ENCODE data around the gene COQ10B.
"Not testable (repeated sequence)": the region's sequence is repeated elsewhere in the genome, so short reads cannot be mapped to it uniquely, and the experiment has no call there.

The COQ10B gene

DNA sequence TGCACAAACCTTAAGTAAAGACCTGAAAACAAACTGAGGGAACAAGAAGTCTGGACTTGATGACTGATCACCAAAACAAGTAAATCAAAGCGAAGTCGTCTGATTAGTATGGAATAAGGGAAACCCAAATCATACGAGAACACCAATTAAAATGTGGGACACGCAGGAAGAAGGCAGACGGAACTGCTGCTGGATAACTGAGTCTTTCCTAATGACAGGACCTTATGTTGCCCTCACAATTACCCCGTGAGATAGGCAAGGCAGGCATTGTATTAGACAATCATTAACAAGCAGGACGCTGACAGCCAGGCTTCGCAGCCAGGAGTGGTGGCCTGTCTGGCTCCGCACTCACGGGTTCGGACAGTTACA, 614 bp upstream of the COQ10B start:
- DNase-seq, result no peak

DNA sequence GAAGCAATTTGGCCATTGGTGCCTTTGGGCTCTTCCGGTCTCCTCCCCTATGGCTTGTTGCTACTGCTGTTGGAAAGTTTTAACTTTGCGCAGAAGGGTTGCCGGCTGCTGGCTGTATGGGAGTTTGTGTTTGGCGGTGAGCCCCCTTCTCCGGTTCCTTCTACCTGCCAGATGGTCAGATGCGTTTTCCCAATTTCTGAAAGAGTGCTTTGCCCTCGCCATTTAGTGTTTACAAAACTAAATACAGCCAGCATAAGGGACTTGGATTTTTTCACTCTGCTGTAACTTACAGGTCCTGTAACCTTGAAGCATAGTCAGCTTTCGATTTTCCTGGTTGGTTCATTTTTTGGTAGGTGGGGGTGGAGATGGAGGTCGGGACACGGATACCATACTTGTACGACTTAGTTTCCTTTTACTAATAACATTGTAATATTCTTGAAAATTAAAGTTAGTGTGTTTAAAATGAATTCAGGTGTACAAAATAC, 604 bp downstream of the COQ10B start:
- DNase-seq, result peak; percentile 70

DNA sequence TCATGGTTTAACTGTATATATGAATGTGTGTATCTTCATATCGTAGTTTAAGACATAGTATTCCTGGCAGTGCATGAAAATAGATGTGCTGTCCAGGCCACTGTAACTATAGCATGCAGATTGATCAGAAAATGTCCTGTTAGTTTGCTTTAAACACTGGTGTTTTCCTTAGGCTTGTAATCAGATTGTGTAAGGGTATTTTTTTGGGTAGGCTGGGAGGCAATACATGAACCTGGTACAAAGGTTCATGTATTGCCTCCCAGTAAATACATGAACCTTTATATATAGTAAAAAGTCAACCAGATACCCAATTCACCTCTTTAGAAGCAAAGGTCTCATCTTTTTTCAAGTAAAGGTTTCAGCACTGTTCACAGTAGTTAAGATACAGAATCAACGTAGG, 1.6 kb downstream of the COQ10B start:
- no peak for DNase-seq

DNA sequence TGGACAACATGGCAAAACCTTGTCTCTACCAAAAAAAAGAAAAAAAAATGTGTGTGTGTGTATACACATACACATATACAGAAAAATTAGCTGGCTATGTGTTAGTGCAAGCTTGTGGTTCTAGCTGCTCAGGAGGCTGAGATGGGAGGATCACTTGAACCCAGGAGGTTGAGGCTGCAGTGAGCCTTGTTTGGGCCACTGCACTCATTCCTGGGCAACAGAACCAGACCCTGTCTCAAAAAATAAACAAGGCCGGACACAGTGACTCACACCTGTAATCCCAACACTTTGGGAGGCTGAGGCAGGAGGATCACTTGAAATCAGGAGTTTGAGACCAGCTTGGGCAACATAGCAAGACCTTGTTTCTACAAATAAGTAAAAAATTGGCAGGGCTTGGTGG, 2.1 kb downstream of the COQ10B start:
- no peak for DNase-seq

DNA sequence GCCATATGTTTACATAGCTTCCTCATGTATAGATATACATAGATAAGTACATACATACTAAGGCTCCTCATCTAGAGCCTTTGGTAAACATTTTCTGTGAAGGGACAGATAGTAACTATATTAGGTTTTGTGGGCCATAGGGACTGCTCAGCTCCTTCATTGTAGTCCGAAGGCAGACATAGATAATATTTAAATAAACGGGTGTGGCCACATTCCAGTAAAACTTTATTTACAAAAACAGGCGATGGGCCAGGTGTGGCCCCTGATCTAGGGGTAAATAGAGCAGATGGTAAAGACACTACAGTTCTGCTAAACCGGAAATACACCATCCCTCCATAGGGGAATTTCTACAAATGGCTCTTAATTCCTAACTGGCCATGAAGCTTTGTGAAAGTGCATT, 7.3 kb downstream of the COQ10B start:
- DNase-seq, result no peak

DNA sequence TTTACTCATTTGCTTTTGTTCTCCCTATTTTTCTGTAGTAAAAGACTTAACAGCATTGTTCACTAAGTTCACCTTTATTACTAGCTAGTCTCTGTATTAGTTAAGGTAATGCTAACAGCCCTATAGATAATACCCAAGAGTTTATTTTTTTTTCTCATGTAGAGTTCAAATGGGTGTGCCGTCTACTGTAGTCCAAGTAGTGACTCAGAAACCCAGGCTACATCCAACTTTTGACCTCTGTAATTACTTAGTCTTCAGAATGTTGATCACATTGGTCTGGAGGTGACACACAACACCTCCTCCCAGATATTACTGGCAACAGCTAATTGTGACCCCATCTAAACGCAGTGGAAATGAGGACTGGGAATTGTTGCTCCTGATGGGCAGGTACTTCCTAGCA, 7.7 kb downstream of the COQ10B start:
- no peak for DNase-seq

DNA sequence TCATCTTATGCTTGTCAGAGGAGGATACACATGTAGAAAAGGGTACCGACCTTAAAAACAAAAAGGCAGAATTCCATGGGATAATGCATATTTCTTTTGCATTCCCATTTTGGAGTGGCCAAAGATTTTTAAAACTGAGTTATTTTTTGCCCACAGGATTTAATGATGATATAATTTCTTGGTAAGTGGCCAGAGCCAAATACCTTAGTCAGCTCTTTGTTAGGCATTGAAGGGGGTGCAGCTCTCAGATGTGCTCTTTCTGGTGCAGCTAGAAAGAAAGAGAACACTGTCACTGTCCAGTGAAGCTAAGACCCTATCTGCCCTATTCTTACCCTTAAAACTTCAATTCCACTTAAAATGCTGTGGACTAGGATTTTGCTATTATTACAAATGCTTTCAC, 10.8 kb downstream of the COQ10B start:
- no peak for DNase-seq

DNA sequence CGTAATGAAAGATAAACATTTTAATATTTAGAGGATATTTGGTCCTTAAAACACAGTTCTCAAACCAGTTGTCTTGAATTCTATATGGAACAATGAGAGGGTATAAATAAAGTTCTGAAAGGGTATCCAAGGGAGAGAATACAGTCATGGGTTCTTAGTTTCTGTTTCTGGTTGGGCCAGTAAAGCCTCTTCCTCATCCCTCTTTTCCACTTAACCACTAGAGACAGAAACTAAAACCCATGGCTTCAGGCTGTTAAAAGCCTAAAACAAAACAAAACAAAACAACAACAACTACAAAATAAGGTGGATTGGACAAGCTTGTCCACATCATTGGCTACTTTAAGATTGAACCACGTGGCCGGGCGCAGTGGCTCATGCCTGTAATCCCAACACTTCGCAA, 18.8 kb downstream of the COQ10B start:
- DNase-seq, result no peak

DNA sequence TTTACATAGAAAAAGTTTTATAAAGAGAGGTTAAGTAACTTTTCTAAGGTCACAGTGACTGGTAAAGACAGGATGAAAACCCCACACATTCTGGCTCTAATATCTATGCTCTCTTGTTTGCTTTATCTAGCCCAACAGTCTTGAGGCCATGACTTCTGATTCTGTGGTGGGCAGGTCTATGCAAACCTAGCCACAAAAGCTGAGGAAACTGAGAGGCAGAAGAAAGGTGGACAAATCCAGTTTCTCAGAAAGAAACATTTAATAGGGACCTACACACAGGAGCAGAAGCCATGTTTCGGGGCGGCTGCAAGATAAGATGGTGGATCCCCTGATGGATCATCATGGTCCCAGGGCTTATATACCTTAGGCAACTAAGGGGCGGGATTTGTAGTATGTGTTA, 24.4 kb downstream of the COQ10B start:
- no peak for DNase-seq

DNA sequence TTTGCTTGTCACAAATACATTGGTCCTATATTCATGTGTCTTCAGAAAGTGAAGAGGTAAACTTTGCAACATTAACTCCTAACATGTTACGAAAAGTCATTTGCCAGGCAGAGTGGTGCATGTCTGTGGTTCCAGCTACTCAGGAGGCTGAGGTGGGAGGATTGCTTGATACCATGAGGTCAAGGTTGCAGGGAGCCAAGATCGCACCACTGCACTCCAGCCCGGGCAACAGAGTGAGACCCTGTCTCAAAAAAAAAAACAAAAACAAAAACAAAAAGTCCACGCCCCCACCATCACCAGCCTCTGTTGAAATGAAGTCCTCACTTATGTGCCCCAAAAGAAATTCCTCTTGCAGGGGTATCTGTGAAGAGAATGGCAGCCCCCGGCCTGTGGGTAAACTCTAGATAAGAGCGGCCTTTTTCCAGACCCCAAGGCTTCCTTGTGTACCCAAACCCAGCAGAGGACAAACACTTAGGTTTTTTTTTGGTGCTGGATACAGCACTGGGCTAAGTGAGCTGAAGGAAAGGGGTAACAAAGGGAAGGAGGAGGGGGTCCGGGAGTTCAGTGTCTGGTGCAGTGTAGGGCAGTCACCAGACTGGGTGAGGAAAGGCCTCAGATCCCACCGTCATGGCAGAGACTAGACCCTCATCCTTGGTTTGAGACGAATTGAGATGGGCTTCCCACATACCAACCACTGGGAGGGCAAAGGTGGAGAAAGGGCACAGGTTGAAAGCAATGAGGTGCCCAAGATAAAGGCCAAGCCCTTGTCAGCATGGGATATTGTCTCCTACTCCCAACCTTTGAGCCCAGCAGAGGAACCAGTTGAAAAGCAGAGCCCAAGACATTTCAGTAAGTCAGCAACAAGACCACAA, 27.0 kb downstream of the COQ10B start:
- DNase-seq, result no peak

DNA sequence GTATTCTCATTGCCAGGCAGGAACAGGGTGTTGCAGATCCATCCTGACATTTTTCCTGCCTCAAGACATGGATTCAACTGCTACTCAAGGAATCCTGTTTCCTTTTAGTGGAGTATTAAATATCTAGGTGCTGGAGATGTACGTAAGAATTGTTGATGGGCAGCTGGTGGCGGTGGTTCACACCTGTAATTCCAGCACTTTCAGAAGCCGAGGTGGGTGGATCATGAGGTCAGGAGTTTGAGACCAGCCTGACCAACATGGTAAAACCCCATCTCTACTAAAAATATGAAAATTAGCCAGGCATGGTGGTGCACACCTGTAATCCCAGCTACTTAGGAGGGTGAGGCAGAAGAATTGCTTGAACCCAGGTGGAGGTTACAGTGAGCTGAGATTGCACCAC, 30.9 kb downstream of the COQ10B start:
- DNase-seq, result not testable (repeated sequence)

DNA sequence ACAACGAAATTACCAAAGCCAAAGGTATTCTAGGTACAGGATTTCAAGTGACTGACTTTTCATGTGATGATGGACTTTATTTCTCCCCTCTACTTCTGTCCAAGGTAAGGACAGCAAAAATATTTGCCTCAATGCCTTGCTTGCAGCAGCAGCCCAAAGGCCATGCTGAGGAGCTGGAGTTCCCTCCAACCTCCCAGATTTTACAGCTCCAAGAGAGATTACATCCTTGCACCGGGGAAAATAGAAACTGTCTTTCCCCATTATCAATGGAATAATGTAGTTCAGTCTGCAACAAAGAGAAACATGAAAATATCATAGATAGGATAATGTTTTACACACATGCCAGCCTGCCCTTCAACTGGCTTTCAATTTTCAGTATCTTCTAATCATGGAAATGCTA, 32.8 kb downstream of the COQ10B start:
- no peak for DNase-seq

DNA sequence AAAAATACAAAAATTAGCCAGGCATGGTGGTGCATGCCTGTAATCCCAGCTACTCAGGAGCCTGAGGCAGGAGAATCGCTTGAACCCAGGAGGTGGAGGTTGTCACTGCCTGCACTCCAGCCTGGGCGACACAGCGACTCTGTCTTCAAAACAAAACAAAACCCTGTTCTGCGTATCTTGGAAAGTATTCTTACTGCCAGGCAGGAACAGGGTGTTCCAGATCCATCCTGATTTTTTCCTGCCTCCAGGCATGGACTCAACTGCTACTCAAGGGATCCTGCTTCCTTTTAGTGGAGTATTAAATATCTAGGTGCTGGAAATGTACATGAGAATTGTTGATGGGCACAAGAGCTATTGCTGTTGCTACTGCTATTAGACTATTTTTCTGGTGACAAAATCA, 34.0 kb downstream of the COQ10B start:
- no peak for DNase-seq

DNA sequence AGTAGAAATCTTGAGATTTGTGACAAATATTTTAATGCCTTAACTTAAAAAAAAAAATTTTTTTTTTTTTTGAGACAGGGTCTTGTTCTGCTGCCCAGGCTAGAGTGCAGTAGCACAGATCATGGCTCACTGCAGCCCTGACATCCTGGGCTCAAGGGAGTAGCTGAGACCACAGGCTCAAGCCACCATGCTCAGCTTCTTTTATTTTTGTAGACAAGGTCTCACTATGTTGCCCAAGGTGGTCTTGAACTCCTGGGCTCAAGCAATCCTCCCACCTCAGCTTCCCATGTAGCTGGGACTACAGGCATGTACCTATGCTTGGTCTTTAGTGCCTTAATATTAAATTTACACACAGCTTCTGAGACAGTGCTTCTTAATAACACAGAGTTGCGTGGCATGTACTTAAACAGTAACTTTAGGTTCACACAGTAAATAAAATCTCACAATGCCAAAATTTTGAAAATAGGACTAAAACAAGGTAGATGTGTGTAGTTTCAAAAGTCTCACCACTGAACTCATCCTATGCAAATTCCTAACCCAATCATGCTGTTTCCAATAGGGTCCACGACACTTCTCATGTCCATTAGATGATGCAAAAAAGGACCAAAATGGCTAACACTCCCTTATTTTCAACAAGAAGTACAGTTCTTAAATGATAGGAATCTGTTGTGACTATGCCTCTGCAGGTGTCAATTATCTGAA, 42.2 kb downstream of the COQ10B start:
- no peak for DNase-seq

DNA sequence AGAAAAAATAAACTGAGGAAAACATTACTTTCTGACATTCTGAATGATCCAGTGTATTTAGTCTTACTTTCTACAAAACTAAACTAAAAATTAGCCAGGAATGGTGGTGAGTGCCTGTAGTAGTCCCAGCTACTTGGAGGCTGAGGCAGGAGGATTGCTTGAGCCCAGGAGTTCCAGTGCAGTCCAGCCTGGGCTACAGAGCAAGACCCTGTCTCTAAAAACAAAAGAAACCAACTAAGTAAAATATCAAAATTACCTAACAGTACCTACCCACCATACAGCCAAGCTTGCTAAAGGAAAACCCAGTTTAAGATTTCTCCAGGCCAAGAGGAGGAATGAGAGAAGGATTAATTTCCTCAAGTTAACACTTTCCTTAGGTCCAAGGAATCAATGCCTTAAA, 43.3 kb downstream of the COQ10B start:
- no peak for DNase-seq

DNA sequence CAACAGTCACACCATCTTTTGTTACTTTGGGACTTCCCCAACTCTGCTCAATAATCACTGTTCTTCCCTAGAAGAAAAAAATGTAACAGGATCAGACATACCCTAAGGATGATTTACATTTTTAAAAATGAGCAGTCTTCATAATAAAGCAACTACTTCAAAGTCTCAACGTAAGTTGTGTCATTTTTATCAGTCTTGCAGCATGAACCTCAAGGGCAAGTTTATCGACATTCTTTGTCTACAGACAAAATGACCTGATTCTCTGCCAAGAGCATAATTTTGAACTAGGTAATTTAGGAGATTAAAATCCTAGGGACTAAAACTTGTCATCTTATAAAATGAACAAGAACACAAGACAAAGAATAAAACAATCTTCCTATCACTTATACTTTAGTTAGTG, 44.0 kb downstream of the COQ10B start:
- no peak for DNase-seq

DNA sequence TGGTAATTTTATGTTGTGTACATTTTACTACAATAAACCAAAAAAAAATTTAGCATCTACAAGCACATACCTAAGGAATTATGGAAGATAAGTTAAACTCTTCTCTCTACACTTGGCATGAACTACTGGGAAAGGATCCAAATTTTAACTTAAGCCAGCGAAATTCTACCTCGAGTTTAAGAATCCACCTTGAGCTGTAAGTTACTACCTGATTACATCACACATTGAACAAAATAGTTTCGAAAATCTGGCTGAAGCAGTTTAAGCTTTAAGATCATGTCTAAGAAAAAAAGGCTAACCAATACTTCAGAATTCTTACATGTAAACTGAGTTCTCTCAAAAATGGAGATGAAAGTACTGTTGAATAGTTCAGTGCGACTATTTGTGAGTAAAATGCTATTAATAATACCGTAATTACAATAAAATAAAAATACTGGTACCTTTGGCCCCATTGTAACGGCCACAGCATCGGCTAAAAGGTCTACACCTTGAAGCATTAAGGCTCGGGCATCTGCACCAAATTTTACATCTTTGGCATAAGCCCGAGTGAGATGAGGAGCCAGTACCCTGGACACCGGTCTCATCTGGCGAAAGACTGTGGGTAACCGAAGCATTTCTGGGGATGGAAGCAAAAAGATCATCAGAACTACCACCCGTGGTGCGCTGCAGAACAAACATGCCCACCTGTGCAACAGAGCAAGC, 45.0 kb downstream of the COQ10B start:
- DNase-seq, result no peak

DNA sequence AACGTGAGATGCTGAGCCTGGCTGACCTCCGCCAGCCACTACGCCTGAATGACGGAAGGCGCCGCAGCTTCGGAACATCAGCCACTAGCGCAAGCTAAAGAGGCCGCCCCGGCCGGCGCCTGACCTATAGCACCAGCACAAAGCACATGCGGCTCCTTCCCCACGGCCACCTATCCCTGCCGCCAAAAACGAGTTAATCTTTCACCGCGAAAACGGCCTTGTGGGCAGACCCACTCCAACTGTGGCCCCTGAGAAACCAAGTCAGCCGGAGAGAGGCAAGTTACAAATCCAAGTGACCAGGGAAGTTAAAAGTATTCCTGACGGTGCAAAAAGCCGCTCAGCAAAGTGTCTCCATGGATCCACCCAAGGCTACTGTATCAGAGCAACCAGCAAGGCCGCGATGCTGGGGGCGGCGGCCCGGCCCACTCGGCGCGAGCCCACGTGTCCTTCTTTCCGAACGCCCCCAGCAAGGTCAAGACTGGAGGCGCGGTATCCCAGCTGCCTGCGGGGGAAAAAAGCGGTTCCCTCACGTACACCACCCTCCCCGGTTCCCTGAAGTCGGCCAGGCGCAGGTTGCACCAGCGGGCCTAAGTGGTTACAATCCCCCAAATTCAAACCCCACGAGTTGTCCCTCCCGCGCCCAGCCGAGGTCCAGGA, 45.7 kb downstream of the COQ10B start:
- no peak for DNase-seq

DNA sequence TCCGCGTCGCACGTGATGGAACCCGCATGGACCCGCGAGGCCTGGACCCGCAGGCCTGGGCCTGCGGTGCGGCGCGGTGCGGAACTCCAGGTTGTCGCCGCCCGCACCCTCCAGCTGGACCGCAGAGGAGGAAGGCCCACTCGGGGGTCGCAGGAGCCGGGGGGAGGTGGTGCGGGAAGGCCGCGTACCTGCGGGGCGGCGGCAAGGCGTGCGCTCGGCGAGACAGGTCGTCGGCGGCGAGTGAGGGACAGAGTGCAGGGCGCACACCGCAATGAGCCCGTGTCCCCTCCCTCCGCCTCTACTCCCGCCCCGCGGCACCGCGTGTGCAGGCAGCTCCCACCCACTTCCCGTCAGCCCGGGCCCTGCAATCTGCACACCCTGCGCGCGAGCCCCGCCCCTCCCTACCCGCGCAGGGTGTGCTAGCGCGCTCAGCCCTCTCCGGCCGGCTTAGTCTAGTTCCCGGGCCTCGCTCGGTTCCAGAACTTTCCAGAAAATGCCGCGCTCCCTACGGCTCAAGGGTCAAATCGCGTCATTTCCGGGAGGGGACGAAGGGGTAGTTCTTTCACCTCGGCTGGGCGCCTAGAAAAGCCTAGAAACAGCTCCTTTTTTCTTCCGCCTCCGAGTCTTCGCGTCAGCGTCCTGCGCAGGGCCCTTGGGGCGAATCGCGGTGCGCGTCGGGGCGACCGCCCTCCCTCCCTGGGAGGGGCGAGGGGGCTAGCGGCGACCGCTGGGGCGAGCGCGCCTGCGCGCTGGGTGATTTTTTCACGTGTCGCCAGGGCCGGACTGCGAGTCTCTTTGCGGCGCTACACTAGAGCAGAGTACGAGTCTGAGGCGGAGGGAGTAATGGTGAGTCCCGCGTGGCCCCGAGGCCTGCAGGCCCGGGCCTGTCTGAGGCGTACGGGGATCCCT, 46.5 kb downstream of the COQ10B start, which contains the start of the genes HSPD1 and HSPE1:
TSS of gene HSPD1 (minus strand) at position 247 of the 909 bp plus-strand sequence. CDS start 992 bp downstream, outside the sequence.
TSS of gene HSPE1 (plus strand) at position 786 of the 909 bp plus-strand sequence. CDS start at position 844, 58 bp downstream.
- DNase-seq, result peak; percentile 92

DNA sequence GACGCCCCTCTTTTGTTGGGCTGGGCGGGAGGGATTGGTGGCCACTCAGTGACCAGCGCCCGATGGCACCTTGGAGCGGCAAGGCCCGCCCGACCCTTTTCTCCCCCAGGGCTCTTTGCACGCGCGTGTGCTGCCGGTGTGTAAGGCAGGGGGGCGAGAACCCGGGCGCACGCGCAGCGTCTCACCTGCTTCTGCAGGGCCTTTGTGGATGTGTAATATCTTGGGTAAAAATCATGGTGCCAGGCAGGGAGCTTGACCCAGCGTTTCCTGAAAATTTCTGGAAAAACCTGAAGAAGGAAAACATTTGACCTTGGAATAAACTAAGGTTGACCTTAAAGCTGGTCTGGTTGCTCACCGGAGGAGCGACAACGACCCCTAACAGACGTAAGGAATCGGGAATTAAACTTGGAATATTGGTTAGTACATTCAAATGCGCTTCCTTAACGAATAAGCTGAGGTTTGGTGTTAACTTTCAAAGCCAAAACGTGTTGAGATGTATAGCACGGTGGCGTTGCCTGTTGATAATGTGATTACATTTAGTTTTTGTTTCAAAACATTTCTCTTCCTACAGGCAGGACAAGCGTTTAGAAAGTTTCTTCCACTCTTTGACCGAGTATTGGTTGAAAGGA, 47.3 kb downstream of the COQ10B start:
- DNase-seq, result no peak

DNA sequence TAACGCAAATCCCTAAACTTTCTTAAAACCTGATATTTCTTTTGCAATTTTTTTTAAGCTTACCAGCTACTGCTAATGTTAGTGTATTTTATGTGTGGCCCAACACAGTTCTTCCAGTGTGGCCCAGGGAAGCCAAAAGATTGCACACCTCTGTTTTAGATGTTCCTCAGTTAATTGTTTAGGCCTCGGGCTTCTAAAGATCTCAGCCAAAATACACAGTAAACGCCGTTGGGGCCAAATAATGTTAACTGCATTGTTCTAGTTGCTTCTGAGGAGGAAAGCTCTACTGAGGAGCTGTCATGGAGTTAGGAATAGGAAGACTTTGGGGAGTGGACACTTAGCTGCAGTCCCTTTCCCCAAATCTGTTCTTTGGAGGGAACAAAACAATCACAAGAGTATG, 48.8 kb downstream of the COQ10B start:
- no peak for DNase-seq
